Prostate gland (tissue), 2 donors: ENCODE results near the gene IL17RC. TPM values are rescaled to one million over a fixed set of nuclear protein-coding genes. Genes with fewer than 3 reads are reported as not detected.
"Not testable (repeated sequence)": the region's sequence is repeated elsewhere in the genome, so short reads cannot be mapped to it uniquely, and the experiment has no call there.

Experiments used
- DNase-seq: peaks from one replicate; pipeline ENCODE4 v3.0.0-alpha.2; 2019; ENCODE audit warnings: low spot score
- H3K27ac ChIP-seq, 2 donors: fragments of 200-600 bp; sonication (generic); 2 replicates each; pipeline ENCODE4 v1.5.1; 2017 to 2019
- H3K27me3 ChIP-seq: fragments of 200-600 bp; sonication (generic); replicated peaks from 2 replicates; pipeline ENCODE4 v1.5.1; 2019; ENCODE audit not compliant: insufficient read depth
- H3K36me3 ChIP-seq, 2 donors: fragments of 200-600 bp; sonication (generic); 1 replicate in 1 of 2; 2 replicates in 1 of 2; pipeline versions ENCODE4 v1.5.1 to v1.8.1; 2017 to 2019
- H3K4me1 ChIP-seq: fragments of 200-600 bp; sonication (generic); replicated peaks from 2 replicates; pipeline ENCODE4 v1.5.1; 2019
- H3K4me3 ChIP-seq, 2 donors: fragments of 200-600 bp; sonication (generic); 2 replicates each; pipeline ENCODE4 v1.5.1; 2017 to 2019
- H3K9me3 ChIP-seq: fragments of 200-600 bp; sonication (generic); 2 replicates; pipeline ENCODE4 v1.5.1; 2017
- CTCF ChIP-seq, 4 experiments: fragments of 200-600 bp in 2 of 4; fragments of 450-650 bp in 2 of 4; sonication (generic) in 2 of 4; IDR thresholded peaks; 1 replicate in 3 of 4; 2 replicates in 1 of 4; pipeline ENCODE4 v1.5.1; 2016 to 2019; ENCODE audit warnings: antibody characterized with exemption in 4 of 4, mild to moderate bottlenecking in 2 of 4, moderate library complexity in 2 of 4
- POLR2A ChIP-seq: fragments of 450-650 bp; IDR thresholded peaks from one replicate; pipeline ENCODE4 v1.6.1; 2016; ENCODE audit warnings: antibody characterized with exemption, mild to moderate bottlenecking
- POLR2AphosphoS5 ChIP-seq: sonication (generic); formaldehyde crosslinking; IDR thresholded peaks from one replicate; pipeline ENCODE4 v1.6.1; 2017; ENCODE audit warnings: antibody characterized with exemption
- WGBS: methylation state at CpG from one replicate; pipeline ENCODE4 v1.1.5; 2018; 5-methylcytosine and 5-hydroxymethylcytosine counted together
- intact Hi-C: fragments of 100-400 bp; cut with DNase I; formaldehyde crosslinking; loops from one replicate; pipeline ENCODE4 v1.14.2; 2022
- total RNA-seq, 2 donors: library from RNA; depleted of rRNA; stranded (reverse); fragments of >200 nt; gene quantifications; one replicate each; pipeline ENCODE4 v1.1.0, GENCODE V29; 2016

IL17RC gene, protein sequence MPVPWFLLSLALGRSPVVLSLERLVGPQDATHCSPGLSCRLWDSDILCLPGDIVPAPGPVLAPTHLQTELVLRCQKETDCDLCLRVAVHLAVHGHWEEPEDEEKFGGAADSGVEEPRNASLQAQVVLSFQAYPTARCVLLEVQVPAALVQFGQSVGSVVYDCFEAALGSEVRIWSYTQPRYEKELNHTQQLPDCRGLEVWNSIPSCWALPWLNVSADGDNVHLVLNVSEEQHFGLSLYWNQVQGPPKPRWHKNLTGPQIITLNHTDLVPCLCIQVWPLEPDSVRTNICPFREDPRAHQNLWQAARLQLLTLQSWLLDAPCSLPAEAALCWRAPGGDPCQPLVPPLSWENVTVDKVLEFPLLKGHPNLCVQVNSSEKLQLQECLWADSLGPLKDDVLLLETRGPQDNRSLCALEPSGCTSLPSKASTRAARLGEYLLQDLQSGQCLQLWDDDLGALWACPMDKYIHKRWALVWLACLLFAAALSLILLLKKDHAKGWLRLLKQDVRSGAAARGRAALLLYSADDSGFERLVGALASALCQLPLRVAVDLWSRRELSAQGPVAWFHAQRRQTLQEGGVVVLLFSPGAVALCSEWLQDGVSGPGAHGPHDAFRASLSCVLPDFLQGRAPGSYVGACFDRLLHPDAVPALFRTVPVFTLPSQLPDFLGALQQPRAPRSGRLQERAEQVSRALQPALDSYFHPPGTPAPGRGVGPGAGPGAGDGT
- 100 to 1,000 TPM in 1 of 2 donors, 10 to 100 TPM in 1; 80.7 to 152 TPM for total RNA-seq

DNA sequence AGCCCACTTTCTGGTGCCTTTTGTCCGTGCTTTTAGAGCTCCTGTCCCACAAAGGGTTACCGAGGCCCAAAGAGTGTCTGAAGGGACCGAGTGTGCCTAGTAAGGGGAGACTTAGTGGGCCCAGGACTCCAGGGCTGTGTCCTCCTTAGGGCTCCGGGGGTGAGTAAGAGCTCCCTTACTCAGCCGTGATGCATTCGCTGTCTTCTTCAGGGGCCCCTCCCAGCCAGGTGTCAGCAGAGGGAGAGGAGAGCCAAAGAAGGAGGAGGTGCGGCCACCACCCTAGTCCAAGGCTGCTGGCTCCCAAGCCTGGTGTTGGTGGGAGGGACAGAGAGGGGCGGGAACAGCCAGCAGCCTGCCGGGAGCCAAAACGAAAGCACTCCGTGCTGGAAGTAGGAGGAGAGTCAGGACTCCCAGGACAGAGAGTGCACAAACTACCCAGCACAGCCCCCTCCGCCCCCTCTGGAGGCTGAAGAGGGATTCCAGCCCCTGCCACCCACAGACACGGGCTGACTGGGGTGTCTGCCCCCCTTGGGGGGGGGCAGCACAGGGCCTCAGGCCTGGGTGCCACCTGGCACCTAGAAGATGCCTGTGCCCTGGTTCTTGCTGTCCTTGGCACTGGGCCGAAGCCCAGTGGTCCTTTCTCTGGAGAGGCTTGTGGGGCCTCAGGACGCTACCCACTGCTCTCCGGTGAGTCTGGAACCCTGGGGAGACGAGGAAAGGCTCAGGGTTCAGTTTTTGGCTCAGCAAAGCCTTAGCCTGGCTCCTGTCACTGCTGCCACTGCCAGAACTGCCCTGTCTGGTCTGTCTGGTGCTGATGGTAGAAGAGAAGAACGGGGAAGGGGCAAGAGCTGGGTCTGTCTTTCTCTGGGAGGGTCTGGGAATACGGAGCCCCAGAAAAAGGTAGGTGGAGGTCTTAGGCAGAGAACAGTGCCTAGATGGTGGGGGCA, at the start of gene IL17RC:
TSS of gene IL17RC (plus strand) at position 365 of the 947 bp plus-strand sequence. CDS start at position 583, 218 bp downstream.
- peaks cover 12% of the 10 kb centered on the region for H3K4me1 ChIP-seq
- peak within 1 kb of the TSS; percentile 46 to 51 for H3K4me3 ChIP-seq
- H3K9me3 ChIP-seq: no peaks in the 10 kb centered on the region
- no peaks in the 10 kb centered on the region for H3K36me3 ChIP-seq
- 6% methylated on average over 19 of the region's 19 CpGs for WGBS
- H3K27me3 ChIP-seq: no peaks in the 10 kb centered on the region
- peak; percentile 95 for DNase-seq
- peak within 1 kb of the TSS; percentile 92 to 94 for H3K27ac ChIP-seq
- peak in 2 of 4 experiments; percentile 13 to 15 for TF ChIP-seq CTCF (IDR thresholded peaks at IDR 0.05)
- TF ChIP-seq POLR2A: peak; percentile 80
- peak; percentile 93 for TF ChIP-seq POLR2AphosphoS5
- intact Hi-C loops: loop anchor here (1.0 to 10.0 kb wide), 4 partner anchors 29 to 182 kb away; partner anchors contain the start of gene BRPF1

GRCh38 chr3:9867106-9867505, 49.8 kb upstream of the IL17RC start:
- TF ChIP-seq POLR2AphosphoS5 (no peak), POLR2A (no peak), CTCF (IDR thresholded peaks at IDR 0.05) (no peak)
- Histone ChIP-seq H3K4me1 (no peaks in the 10 kb centered on the region), H3K9me3 (no peaks in the 10 kb centered on the region), H3K27me3 (no peaks in the 10 kb centered on the region), H3K4me3 (no peak overlapping the region), H3K36me3 (no peaks in the 10 kb centered on the region), H3K27ac (peak overlapping the region; percentile 27 to 60)
- intact Hi-C loops: no loop called here
- no peak for DNase-seq
- WGBS: 96% methylated on average over 12 of the region's 12 CpGs

DNA sequence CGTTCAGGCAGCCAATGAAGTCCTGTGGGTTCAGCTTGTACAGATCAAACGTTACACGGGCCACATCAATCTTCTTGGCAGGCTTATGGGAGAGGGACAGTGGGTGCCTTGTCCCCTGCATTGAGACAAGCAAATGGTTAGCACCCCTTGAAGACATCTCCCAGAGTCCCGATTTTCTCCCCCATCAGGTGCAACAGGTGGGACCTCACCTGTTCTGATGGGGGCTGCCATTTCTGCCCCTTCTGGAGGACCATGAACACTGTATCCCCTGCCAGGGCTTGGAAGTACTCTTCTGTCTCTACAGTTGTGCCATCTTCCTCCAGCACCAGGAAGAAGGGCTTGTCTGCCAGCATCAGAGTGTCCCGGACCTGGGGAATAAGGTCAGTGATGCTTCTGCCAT, 46.9 kb upstream of the IL17RC start:
- H3K4me1 ChIP-seq: no peaks in the 10 kb centered on the region
- H3K36me3 ChIP-seq: no peaks in the 10 kb centered on the region
- H3K4me3 ChIP-seq: no peak overlapping the region
- 53% methylated on average over 5 of the region's 5 CpGs for WGBS
- TF ChIP-seq POLR2A (no peak), POLR2AphosphoS5 (no peak), CTCF (IDR thresholded peaks at IDR 0.05) (no peak)
- H3K9me3 ChIP-seq: no peaks in the 10 kb centered on the region
- H3K27me3 ChIP-seq: no peaks in the 10 kb centered on the region
- intact Hi-C loops: no loop called here
- H3K27ac ChIP-seq: no peak overlapping the region
- no peak for DNase-seq

GRCh38 chr3:9870978-9871377, 45.9 kb upstream of the IL17RC start:
- Histone ChIP-seq H3K4me1 (no peaks in the 10 kb centered on the region), H3K36me3 (no peaks in the 10 kb centered on the region), H3K4me3 (no peak overlapping the region), H3K9me3 (no peaks in the 10 kb centered on the region), H3K27ac (no peak overlapping the region), H3K27me3 (no peaks in the 10 kb centered on the region)
- no peak for DNase-seq
- TF ChIP-seq CTCF (IDR thresholded peaks at IDR 0.05) (no peak), POLR2A (no peak), POLR2AphosphoS5 (no peak)
- intact Hi-C loops: no loop called here
- 86% methylated on average over 1 of the region's 1 CpG for WGBS

DNA sequence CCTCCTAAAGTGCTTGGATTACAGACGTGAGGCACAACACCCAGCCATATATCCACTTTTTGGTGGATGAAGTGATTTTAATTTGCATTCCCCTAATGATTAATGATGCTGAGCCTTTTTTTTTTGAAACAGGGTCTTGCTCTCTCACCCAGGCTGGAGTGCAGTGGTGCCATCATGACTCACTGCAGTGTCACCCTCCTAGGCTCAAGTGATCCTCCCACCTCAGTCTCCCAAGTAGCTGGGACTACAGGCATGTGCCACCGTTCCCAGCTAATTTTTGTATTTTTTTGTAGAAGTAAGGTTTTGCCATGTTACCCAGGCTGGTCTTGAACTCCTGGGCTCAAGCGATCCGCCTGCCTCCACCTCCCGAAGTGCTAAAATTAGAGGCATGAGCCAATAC, 44.8 kb upstream of the IL17RC start:
- DNase-seq, intact Hi-C loops, H3K9me3 ChIP-seq, H3K4me1 ChIP-seq, H3K27ac ChIP-seq, H3K4me3 ChIP-seq, H3K36me3 ChIP-seq, H3K27me3 ChIP-seq: not testable (repeated sequence)
- 96% methylated on average over 5 of the region's 5 CpGs for WGBS
